Esophagus muscularis mucosa (tissue), 4 donors: ENCODE measurements around the gene PCSK4. TPM values are rescaled to one million over a fixed set of nuclear protein-coding genes. Genes with fewer than 3 reads are reported as not detected.
A peak's percentile ranks its signal among the peaks of the same experiment; 100 is the strongest.

ENCODE experiments used
- DNase-seq: peaks from one replicate; pipeline ENCODE4 v3.0.0-alpha.2; 2017; ENCODE audit errors: extremely low spot score
- H3K27ac ChIP-seq, 4 donors: fragments of 200-600 bp; sonication (generic); replicated peaks in 1 of 4; 1 replicate in 3 of 4; 2 replicates in 1 of 4; pipeline ENCODE4 v1.5.1; 2016 to 2019; ENCODE audit warnings: mild to moderate bottlenecking in 1 of 4
- H3K27me3 ChIP-seq, 4 donors: fragments of 200-600 bp; sonication (generic); one replicate each; pipeline versions ENCODE4 v1.5.1 to v1.6.0; 2016 to 2019
- H3K36me3 ChIP-seq, 4 donors: fragments of 200-600 bp; sonication (generic); one replicate each; pipeline ENCODE4 v1.5.1; 2016 to 2019
- H3K4me1 ChIP-seq, 4 donors: fragments of 200-600 bp; sonication (generic); one replicate each; pipeline ENCODE4 v1.5.1; 2016 to 2019
- H3K4me3 ChIP-seq, 4 donors: fragments of 200-600 bp; sonication (generic); 1 replicate in 2 of 4; 2 replicates in 2 of 4; pipeline ENCODE4 v1.5.1; 2016 to 2019; ENCODE audit warnings: mild to moderate bottlenecking in 4 of 4, moderate library complexity in 1 of 4
- H3K9me3 ChIP-seq, 4 donors: fragments of 200-600 bp; sonication (generic); 1 replicate in 3 of 4; 2 replicates in 1 of 4; pipeline ENCODE4 v1.5.1; 2016 to 2019
- CTCF ChIP-seq, 3 experiments: fragments of 200-600 bp in 2 of 3; fragments of 450-650 bp in 1 of 3; sonication (generic) in 2 of 3; IDR thresholded peaks; one replicate each; pipeline ENCODE4 v1.5.1; 2017 to 2019; ENCODE audit warnings: antibody characterized with exemption in 3 of 3, mild to moderate bottlenecking in 2 of 3, moderate library complexity in 1 of 3
- EP300 ChIP-seq: sonication (generic); formaldehyde crosslinking; IDR thresholded peaks from one replicate; pipeline ENCODE4 v1.6.1; 2017; ENCODE audit warnings: antibody characterized with exemption
- POLR2A ChIP-seq: fragments of 450-650 bp; IDR thresholded peaks from one replicate; pipeline ENCODE4 v1.6.1; 2017; ENCODE audit warnings: antibody characterized with exemption, moderate library complexity, mild to moderate bottlenecking, low read depth
- POLR2AphosphoS5 ChIP-seq, 2 donors: sonication (generic); formaldehyde crosslinking; IDR thresholded peaks; one replicate each; pipeline ENCODE4 v1.6.1; 2017; ENCODE audit warnings: antibody characterized with exemption in 2 of 2
- WGBS: methylation state at CpG from one replicate; pipeline ENCODE4 v1.1.5; 2018; 5-methylcytosine and 5-hydroxymethylcytosine counted together
- intact Hi-C: fragments of 100-400 bp; cut with DNase I; formaldehyde crosslinking; loops from one replicate; pipeline ENCODE4 v1.15.1; 2023
- total RNA-seq, 4 donors: library from RNA; depleted of rRNA; stranded (reverse); fragments of >200 nt; gene quantifications; one replicate each; pipeline versions ENCODE4 v1.1.0 to v1.2.1, GENCODE V29; 2016

The PCSK4 gene
- total RNA-seq, 4 donors from 2014 or later = 1.9 to 5.4 (median 3.3) TPM

DNA sequence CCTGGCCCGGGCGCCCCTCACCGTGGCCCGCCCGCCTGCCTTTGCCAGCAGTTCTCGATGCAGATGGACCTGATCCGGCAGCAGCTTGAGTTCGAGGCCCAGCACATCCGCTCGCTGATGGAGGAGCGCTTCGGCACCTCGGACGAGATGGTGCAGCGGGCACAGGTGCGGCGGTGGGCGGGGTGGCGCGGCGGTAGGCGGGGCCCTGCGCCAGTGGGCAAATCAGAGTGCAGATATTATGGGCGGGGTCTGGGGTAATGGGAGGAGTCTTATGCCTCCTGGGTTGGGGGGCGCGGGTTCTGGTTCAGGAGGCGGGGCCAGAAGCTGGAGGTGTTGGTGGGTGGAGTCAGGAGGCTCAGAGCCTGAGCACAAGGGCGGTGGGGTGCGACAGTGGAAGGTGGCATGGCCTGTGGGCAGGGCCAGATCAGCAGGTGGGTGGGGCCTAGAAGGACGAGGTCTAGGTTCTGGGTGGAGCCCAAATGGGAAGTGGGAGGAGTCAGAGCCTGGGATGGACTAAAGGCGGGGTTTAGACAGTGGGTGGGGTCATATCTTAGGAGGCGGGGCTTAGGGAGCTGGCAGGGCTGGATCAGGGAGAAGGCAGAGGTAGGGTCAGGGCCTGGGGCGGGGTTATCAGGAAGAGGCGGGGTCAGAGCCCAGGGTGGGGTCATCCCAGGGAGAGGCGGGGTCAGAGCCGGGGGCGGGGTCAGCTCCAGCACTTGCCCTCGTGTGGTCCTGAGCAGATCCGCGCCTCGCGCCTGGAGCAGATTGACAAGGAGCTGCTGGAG, 34.6 kb downstream of the PCSK4 start:
- intact Hi-C loops = no loop called here

DNA sequence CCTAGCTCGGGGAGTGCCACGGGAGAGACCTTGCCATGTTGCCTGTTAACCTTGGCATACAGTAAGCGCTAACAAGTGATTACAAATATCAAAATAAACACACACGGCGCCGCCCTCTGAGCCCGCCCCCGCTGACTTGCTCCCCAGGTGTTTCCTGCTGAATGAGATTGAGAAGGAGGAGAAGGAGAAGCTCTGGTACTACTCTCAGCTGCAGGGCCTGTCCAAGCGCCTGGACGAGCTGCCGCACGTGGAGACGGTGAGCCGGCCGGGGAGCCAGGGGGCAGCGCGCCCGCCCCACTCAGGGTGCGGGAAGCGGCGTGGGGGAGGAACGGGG, 35.2 kb downstream of the PCSK4 start:
- TF ChIP-seq CTCF (IDR thresholded peaks at IDR 0.05) (no peak), EP300 (no peak), POLR2AphosphoS5 (IDR thresholded peaks at IDR 0.05) (no peak), POLR2A (no peak)
- peaks cover 8 to 55% (median 48%) of the 10 kb centered on the region in 4 donors for H3K4me1 ChIP-seq
- no peak overlapping the region for H3K27ac ChIP-seq
- H3K36me3 ChIP-seq = peaks cover 0 to 3% (median 3%) of the 10 kb centered on the region in 4 donors
- H3K4me3 ChIP-seq = no peak overlapping the region
- DNase-seq = no peak
- H3K27me3 ChIP-seq = peaks cover 3 to 85% (median 76%) of the 10 kb centered on the region in 4 donors
- WGBS = 27% methylated on average over 4 of the region's 22 CpGs
- intact Hi-C loops = no loop called here
- H3K9me3 ChIP-seq = no peaks in the 10 kb centered on the region

More for the DNA sequence above, 34.6 kb downstream of the PCSK4 start:
- DNase-seq = no peak
- WGBS = 11% methylated on average over 18 of the region's 42 CpGs
- Histone ChIP-seq H3K27me3 (peaks cover 0 to 79% (median 71%) of the 10 kb centered on the region in 4 donors), H3K4me3 (no peak overlapping the region), H3K36me3 (peaks cover 0 to 9% (median 8%) of the 10 kb centered on the region in 4 donors), H3K4me1 (peaks cover 8 to 51% (median 44%) of the 10 kb centered on the region in 4 donors), H3K9me3 (no peaks in the 10 kb centered on the region), H3K27ac (no peak overlapping the region)
- TF ChIP-seq POLR2AphosphoS5 (IDR thresholded peaks at IDR 0.05) = no peak
- no peak for TF ChIP-seq POLR2A
- no peak for TF ChIP-seq CTCF (IDR thresholded peaks at IDR 0.05)
- no peak for TF ChIP-seq EP300

DNA sequence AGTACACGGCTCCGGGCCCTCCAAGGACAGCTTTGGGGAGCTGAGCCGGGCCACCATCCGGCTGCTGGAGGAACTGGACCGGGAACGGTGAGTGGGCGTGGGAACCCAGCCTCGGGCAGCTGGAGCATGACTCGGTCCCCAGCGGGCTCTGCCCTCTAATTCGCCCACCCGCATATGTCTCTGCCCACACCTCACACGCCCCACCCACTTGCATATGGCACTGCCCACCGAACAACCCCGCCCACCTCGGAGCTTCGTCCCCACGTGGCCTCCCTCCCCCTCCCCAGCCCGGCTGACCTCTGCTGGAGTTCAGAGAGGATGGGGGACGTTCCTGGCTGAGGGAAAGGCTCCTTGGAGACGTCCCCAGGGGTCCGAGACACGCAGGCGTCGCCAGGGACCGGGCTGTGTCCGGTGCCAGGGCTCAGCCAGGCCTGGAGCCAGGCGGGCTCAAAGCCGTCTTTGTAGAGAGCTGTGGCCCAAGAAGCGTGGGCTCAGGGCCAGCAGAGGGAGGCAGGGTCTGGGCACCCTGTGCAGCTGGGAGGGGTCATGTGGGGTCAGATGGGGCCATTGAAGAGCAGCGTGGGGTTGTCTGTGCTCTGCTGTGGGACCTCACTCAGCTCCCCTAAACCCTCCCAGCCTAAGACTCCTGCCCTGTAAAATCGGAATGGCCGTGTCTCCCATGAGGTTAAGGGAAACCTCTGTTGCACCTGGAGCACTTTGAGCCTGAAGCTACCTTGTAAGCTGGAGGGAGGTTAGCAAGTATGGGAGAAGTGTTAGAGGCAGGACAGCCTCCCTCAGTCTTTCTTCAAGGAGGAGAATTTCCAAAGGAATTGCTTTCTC, 36.4 kb downstream of the PCSK4 start:
- WGBS = 22% methylated on average over 13 of the region's 33 CpGs
- no peaks in the 10 kb centered on the region for H3K9me3 ChIP-seq
- intact Hi-C loops = no loop called here
- peak overlapping the region in 1 of 4 donors; percentile 18 for H3K27ac ChIP-seq
- TF ChIP-seq CTCF (IDR thresholded peaks at IDR 0.05) (no peak), POLR2AphosphoS5 (IDR thresholded peaks at IDR 0.05) (no peak), EP300 (no peak), POLR2A (no peak)
- H3K27me3 ChIP-seq = peaks cover 4 to 97% (median 87%) of the 10 kb centered on the region in 4 donors
- no peaks in the 10 kb centered on the region for H3K36me3 ChIP-seq
- peaks cover 8 to 59% (median 51%) of the 10 kb centered on the region in 4 donors for H3K4me1 ChIP-seq
- no peak overlapping the region for H3K4me3 ChIP-seq
- no peak for DNase-seq

GRCh38 chr19:1452802-1453524, 37.2 kb downstream of the PCSK4 start:
- intact Hi-C loops = no loop called here
- Histone ChIP-seq H3K9me3 (no peaks in the 10 kb centered on the region), H3K27me3 (peaks cover 4 to 100% (median 90%) of the 10 kb centered on the region in 4 donors), H3K36me3 (no peaks in the 10 kb centered on the region), H3K27ac (peak overlapping the region in 1 of 4 donors; percentile 18), H3K4me3 (no peak overlapping the region), H3K4me1 (peaks cover 8 to 59% (median 51%) of the 10 kb centered on the region in 4 donors)
- no peak for TF ChIP-seq POLR2AphosphoS5 (IDR thresholded peaks at IDR 0.05)
- TF ChIP-seq EP300 = no peak
- no peak for TF ChIP-seq CTCF (IDR thresholded peaks at IDR 0.05)
- TF ChIP-seq POLR2A = no peak
- no peak for DNase-seq
- WGBS = 47% methylated on average over 12 of the region's 30 CpGs
